ENCODE results near the gene CHST13.

The CHST13 gene

GRCh38 chr3:126488886-126489569 is 34.9 kb upstream of the CHST13 start:
- no peak for DNase-seq

GRCh38 chr3:126490619-126491018 is 33.3 kb upstream of the CHST13 start:
- DNase-seq, result no peak

DNA sequence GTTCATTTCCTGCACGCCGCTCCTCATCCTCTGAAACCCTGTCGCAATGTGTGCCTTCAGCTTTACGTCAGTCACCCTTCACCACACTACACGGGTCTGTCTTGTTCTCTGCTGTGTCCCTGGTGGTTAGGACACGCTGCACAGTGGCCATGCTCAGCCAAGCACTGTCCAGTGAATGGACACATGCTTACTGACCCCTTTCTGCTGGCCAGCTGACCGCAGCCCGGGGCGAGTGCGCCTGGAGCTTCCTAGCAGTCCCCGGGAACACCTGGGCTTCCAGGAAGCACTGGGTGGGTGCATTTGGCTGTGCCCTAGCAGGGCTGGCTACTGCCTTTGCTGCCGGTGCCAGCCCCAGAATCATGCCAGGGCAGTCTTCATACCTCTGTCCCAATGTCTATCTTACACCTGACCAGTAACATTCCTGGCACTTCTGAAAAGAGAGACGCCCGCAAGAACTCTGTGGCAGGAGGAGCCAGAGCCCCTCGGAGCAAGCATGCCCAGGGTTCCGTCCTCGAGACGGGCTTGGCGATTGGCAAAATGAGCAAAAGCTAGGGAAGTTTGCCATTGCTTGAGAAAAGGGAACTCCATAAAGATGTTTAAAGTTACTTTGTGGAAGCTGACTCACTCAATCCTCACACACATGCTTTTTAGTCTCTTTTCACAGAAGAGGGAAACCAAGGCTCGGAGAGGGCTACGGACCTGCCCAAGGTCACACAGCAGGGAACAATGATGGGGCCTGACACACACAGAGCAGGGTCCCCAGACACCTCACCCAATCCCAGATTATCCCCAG is 32.5 kb upstream of the CHST13 start:
- no peak for DNase-seq

GRCh38 chr3:126493051-126493450 is 30.9 kb upstream of the CHST13 start:
- no peak for DNase-seq

- DNase-seq, result no peak
Observed at GRCh38 chr3:126493739-126494138, 30.2 kb upstream of the CHST13 start.

DNA sequence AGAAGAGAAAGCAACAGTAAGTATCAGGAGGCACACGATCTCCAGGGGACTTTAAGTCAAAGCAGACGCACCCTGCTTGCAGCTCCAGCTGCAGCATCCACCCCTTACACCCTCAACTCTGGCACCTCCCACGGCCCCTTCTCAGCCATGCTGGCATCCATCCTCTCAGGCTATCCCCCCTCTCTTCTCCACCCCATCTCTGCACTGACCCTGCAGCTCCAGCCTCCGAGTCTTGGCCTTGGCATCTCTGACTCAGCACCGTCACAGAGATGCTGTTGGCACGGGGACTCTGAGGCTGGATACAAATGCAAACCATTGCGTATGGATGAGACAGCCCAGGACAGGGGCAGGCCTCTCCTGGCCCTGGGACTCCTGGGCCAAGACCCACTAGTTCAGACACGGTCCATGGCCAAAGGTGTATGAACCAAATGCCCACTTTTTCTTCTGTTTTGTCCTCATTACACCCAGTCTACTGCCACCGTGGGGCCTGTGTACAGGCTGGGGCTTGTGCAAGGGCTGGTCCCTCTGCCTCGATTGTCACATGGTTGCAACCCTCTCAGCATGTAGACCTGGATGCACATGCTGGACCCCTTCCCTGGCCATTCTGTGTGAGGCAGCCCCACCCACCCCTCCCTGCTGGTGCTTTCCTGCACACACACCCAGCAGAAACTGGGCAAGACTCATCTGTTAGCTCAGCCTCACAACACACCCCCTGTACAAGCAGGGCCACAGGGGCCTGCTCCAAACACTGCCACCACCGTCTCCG is 29.6 kb upstream of the CHST13 start:
- DNase-seq, result no peak

- no peak for DNase-seq
Observed at GRCh38 chr3:126494970-126495230, 29.1 kb upstream of the CHST13 start.

DNA sequence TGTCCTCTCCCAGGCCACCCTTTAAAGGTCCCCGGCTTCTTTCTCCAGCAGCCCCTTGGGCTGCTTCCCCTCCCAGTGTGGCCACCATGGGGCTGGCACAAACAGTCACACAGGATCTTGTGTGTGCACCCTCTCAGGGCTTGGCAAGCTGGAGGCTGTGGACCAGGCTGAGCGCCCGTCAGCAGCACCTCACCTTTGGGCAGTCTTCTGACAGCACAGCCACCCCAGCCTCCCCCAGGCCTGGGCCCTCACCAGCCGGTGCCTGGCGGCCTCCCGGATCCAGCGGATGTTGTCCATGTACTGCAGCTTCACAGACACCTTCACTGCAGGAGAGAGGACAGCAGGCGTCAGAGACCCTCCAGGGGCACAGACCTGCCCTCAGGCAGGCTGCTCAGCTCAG is 28.2 kb upstream of the CHST13 start:
- no peak for DNase-seq

- no peak for DNase-seq
Observed at GRCh38 chr3:126496894-126497850, 26.8 kb upstream of the CHST13 start.

GRCh38 chr3:126497956-126498355 is 26.0 kb upstream of the CHST13 start:
- DNase-seq, result no peak

- no peak for DNase-seq
Observed at GRCh38 chr3:126498461-126498860, 25.5 kb upstream of the CHST13 start.

GRCh38 chr3:126498929-126499328 is 25.0 kb upstream of the CHST13 start:
- no peak for DNase-seq

- no peak for DNase-seq
Observed at GRCh38 chr3:126499401-126499800, 24.6 kb upstream of the CHST13 start.

DNA sequence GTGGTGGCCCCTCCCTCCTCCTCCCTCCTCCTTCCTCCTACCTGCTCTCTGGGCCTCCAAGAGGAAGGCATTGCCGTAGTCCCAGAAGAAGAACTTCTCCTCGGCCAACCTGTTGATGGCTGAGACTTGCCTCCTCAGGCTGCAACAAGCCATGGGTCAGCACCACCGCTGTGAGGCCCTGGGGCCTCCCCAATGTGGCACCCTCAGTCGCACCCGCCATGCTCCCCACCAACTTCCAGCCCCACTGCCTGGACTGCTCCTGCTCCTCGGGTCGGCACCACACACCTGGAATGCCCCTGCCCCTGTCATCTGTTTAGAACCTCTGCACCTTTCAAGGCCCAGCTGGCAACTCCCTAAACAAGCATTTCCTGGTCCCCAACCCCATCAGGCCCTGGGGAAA is 23.9 kb upstream of the CHST13 start:
- DNase-seq, result no peak

DNA sequence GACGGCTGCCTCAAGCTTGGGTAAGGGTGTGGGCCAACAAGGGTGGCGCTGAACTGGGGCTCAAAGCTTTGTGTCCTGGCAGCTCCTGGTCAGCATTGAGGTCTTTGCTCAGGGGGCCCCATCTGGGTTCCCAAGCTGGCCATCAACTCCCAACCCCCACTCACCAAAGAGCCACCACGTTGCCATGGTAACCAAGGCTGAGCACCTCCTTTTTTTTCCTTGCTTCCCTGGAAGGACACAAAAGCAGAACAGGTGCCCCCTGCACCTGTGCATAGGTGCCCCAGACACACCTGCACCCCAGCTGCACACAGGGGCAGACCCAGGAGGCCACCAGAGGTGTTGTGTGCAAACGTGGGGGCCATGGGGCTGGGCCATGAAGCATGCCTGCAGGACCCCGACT is 22.9 kb upstream of the CHST13 start:
- DNase-seq, result no peak

DNA sequence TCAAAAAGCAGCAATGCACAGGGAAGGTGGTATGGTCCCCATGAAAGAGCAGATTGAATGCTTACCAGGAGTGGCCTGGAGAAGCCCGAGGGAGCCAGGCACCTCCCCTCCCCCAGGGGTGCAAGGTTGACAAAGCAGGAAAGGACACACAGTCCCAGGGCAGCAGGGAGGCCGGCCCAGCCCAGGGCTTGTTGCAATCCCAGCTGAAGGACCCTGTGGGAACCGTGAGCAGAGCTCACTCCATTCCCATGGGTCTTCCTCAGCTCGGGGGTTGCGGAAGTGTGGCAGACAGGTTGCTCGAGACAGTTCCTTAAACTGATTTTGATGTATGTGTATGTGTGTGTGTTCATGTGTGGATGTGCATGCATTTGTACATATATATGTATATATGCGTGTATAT is 22.2 kb upstream of the CHST13 start:
- DNase-seq, result no peak

DNA sequence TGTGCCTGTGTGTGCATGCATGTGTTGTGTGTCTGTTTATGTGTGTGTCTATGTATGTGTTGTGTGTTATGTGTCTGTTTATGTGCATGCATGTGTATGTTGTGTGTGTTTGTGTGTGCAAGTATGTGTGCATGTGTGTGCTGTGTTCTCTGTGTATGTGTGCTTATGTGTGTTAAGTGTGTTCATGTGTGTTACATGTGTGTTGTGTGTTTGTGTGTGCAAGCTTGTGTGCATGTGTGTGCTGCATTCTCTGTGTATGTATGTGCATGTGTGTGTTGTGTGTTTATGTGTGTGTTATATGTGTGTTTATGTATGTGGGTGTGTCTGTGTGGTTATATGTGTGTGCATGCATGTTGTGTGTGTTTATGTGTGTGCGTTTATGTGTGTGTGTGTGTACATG is 21.3 kb upstream of the CHST13 start:
- no peak for DNase-seq

DNA sequence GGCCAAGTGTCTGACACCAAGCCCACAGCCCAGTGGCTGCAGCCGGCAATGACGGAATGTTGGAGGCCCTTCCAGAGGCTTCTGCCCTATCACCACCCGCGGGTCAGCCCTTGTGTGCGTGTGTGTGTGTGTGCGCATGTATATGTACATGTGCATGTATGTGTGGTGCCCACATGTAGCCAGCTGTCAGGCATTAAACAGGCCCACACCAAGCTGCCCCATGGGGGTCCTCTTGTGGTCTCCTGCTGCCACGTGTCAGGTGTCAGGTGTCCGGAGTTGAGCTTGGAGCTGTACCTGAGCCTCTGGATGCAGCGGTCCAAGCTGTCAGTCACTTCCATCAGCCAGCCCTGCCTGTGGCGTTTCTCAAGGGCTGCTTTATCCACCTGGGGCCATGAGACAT is 20.3 kb upstream of the CHST13 start:
- no peak for DNase-seq

- no peak for DNase-seq
Observed at GRCh38 chr3:126507886-126508285, 16.1 kb upstream of the CHST13 start.

GRCh38 chr3:126508564-126508964 is 15.4 kb upstream of the CHST13 start:
- no peak for DNase-seq

DNA sequence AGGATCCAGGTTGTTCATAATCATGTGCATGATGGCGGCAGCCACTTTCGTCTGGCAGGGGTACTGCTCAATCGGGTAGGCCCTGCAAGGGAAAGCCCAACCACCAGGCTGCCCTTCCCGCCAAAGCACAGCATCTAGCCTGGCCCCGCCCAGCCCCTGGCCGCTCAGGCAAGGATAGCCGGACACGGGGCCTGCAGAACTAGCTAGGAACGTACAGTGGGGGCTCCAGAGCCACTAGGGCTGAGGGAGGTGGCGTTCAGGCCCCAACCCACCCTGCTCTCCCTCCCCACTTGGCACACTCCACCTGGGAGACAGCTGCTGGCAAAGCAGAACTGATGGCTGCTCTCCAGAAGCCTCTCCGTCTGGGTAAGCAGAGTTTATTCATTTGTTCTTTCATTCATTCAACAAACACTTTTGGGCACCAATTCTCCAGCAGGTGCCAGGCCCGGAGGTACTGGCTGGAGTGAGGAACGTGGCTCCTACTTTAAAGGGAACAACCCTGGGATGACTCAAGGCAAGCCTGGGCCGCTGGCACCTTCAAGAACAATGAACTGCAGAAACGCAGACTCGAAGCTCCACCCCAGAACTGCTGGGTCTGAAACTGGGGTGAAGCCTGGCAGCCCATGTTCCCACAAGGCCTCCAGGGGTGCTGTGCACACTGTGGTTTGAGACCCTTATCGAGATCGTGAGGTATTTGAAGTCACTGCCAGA is 14.2 kb upstream of the CHST13 start:
- DNase-seq, result no peak

DNA sequence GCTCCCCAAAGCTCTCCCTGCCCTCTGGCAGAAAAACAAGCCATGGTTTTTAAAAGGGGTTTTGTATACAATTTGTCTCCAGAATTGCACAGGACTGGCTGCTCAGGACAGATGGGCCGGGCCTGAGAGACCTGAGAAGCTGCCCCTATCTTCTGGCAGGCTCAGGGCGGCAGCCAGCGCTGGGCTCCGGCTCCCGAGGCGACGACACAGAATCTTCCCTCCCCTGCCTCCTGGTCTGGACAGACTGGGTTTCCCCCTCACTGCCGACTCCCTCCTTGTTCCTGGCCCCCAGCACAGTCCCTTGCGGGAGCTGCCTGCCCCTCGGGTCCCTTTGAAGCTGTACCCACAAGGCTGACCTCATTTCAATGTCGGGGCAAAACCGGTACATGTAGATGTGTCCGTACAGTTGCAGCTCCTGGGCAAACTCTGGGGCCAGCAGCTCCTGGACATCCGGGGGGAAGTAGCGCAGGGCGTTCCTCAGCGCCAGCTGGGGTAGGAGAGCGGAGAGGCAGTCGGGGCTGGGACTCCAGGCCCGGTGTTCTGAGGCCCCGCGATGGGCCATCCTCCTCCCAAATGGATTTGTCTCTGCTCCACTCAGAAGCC is 13.5 kb upstream of the CHST13 start:
- no peak for DNase-seq
